Smooth muscle cell (in vitro differentiated cells): ENCODE measurements around the gene LSM10. TPM values are rescaled to one million over a fixed set of nuclear protein-coding genes. Genes with fewer than 3 reads are reported as not detected.

Experiments used
- DNase-seq: peaks from one replicate; lab custom pipeline; 2025; ENCODE audit not compliant: unreplicated experiment; lab: John Stamatoyannopoulos, UW
- H2AFZ ChIP-seq: fragments of 200-600 bp; sonication (generic); 2 replicates; pipeline ENCODE4 v1.6.0; 2016; ENCODE audit warnings: antibody characterized with exemption, low read depth, mild to moderate bottlenecking
- H3F3A ChIP-seq: fragments of 200-600 bp; sonication (generic); 2 replicates; pipeline ENCODE4 v1.6.0; 2017; ENCODE audit warnings: antibody characterized with exemption, low read depth
- H3K27ac ChIP-seq: fragments of 200-600 bp; sonication (generic); 2 replicates; pipeline ENCODE4 v1.5.1; 2016; ENCODE audit warnings: low read depth, mild to moderate bottlenecking
- H3K27me3 ChIP-seq: fragments of 200-600 bp; sonication (generic); 2 replicates; pipeline ENCODE4 v1.6.1; 2016; ENCODE audit warnings: low read depth, mild to moderate bottlenecking
- H3K36me3 ChIP-seq: fragments of 200-600 bp; sonication (generic); 2 replicates; pipeline ENCODE4 v1.5.1; 2016; ENCODE audit warnings: low read depth
- H3K4me1 ChIP-seq: fragments of 200-600 bp; sonication (generic); 2 replicates; pipeline ENCODE4 v1.5.1; 2016; ENCODE audit warnings: low read depth
- H3K4me2 ChIP-seq: fragments of 200-600 bp; sonication (generic); 2 replicates; pipeline ENCODE4 v1.6.0; 2016; ENCODE audit warnings: mild to moderate bottlenecking
- H3K4me3 ChIP-seq: fragments of 200-600 bp; sonication (generic); 2 replicates; pipeline ENCODE4 v1.5.1; 2016; ENCODE audit warnings: mild to moderate bottlenecking
- H3K79me2 ChIP-seq: fragments of 200-600 bp; sonication (generic); 2 replicates; pipeline ENCODE4 v1.6.0; 2016; ENCODE audit warnings: low read depth, mild to moderate bottlenecking
- H3K9ac ChIP-seq: fragments of 200-600 bp; sonication (generic); 2 replicates; pipeline ENCODE4 v1.6.0; 2016; ENCODE audit warnings: low read depth
- H3K9me3 ChIP-seq: fragments of 200-600 bp; sonication (generic); replicated peaks from 2 replicates; pipeline ENCODE4 v1.5.1; 2016; ENCODE audit warnings: low read depth
- H4K20me1 ChIP-seq: fragments of 200-600 bp; sonication (generic); 2 replicates; pipeline ENCODE4 v1.6.0; 2016; ENCODE audit warnings: low read depth
- CTCF ChIP-seq: fragments of 200-600 bp; sonication (generic); IDR thresholded peaks from 2 replicates; pipeline ENCODE4 v1.5.1; 2017; ENCODE audit warnings: borderline replicate concordance, mild to moderate bottlenecking, antibody characterized with exemption; ENCODE audit not compliant: insufficient read depth, poor library complexity, severe bottlenecking
- WGBS: methylation state at CpG from one replicate; pipeline ENCODE4 v1.1.7; 2016; ENCODE audit warnings: low lambda C conversion rate; 5-methylcytosine and 5-hydroxymethylcytosine counted together
- polyA plus RNA-seq: library from polyadenylated mRNA; unstranded; fragments of >200 nt; fragmentation: Nextera tagmentation; extraction: Ambion mirVana; gene quantifications from 2 replicates; pipeline ENCODE4 v1.2.1, GENCODE V29; 2016
- total RNA-seq: library from RNA; depleted of rRNA; stranded (reverse); fragments of >200 nt; gene quantifications from 2 replicates; pipeline ENCODE4 v1.2.3, GENCODE V29; 2014

LSM10 gene
- total and polyA plus RNA-seq, 2 experiments from 2014 or later: 12.2 to 72.9 TPM

- WGBS: 96% methylated on average over 4 of the region's 4 CpGs
- Histone ChIP-seq H3F3A (peaks cover 11% of the 10 kb centered on the region), H3K79me2 (peaks cover 36% of the 10 kb centered on the region), H3K36me3 (no peaks in the 10 kb centered on the region), H3K9ac (no peak overlapping the region), H3K4me3 (no peak overlapping the region), H3K4me1 (peaks cover 14% of the 10 kb centered on the region), H3K4me2 (no peak overlapping the region), H3K9me3 (no peaks in the 10 kb centered on the region), H4K20me1 (no peaks in the 10 kb centered on the region), H3K27me3 (no peaks in the 10 kb centered on the region), H2AFZ (no peak overlapping the region), H3K27ac (no peak overlapping the region)
- DNase-seq: no peak
- no peak for TF ChIP-seq CTCF
Observed at GRCh38 chr1:36392836-36393235, 4.9 kb downstream of the LSM10 start.

- Histone ChIP-seq H3K4me3 (no peak overlapping the region), H2AFZ (no peak overlapping the region), H3K9ac (no peak overlapping the region), H3K79me2 (peaks cover 23% of the 10 kb centered on the region), H3K4me2 (no peak overlapping the region), H3K9me3 (no peaks in the 10 kb centered on the region), H3K36me3 (no peaks in the 10 kb centered on the region), H3K27ac (no peak overlapping the region), H3F3A (peaks cover 21% of the 10 kb centered on the region), H4K20me1 (no peaks in the 10 kb centered on the region), H3K27me3 (no peaks in the 10 kb centered on the region), H3K4me1 (peaks cover 17% of the 10 kb centered on the region)
- no peak for DNase-seq
- TF ChIP-seq CTCF: no peak
- 96% methylated on average over 8 of the region's 8 CpGs for WGBS
Observed at GRCh38 chr1:36391271-36391670, 6.4 kb downstream of the LSM10 start.

GRCh38 chr1:36390411-36390810 lies 7.3 kb downstream of the LSM10 start:
- no peak for TF ChIP-seq CTCF
- Histone ChIP-seq H2AFZ (no peak overlapping the region), H3K27ac (no peak overlapping the region), H3K4me2 (no peak overlapping the region), H3K27me3 (no peaks in the 10 kb centered on the region), H3K4me3 (no peak overlapping the region), H3K4me1 (peaks cover 17% of the 10 kb centered on the region), H3K36me3 (no peaks in the 10 kb centered on the region), H3K9me3 (no peaks in the 10 kb centered on the region), H3K9ac (no peak overlapping the region), H4K20me1 (no peaks in the 10 kb centered on the region), H3F3A (peaks cover 21% of the 10 kb centered on the region), H3K79me2 (peaks cover 17% of the 10 kb centered on the region)
- no peak for DNase-seq
- 100% methylated on average over 2 of the region's 2 CpGs for WGBS

GRCh38 chr1:36389999-36390398 lies 7.7 kb downstream of the LSM10 start:
- Histone ChIP-seq H3K27ac (no peak overlapping the region), H3K36me3 (no peaks in the 10 kb centered on the region), H2AFZ (no peak overlapping the region), H3K27me3 (no peaks in the 10 kb centered on the region), H3K9ac (no peak overlapping the region), H4K20me1 (peaks cover 2% of the 10 kb centered on the region), H3K4me3 (no peak overlapping the region), H3K9me3 (no peaks in the 10 kb centered on the region), H3K4me1 (peaks cover 17% of the 10 kb centered on the region), H3F3A (peaks cover 21% of the 10 kb centered on the region), H3K4me2 (no peak overlapping the region), H3K79me2 (peaks cover 17% of the 10 kb centered on the region)
- TF ChIP-seq CTCF: no peak
- WGBS: 91% methylated on average over 1 of the region's 1 CpG
- DNase-seq: no peak
